Activated CD8-positive, alpha-beta T cell treated with anti-CD3 and anti-CD28 coated beads for 36 hours (primary cell): ENCODE measurements around the gene CYFIP2. TPM values are rescaled to one million over a fixed set of nuclear protein-coding genes. Genes with fewer than 3 reads are reported as not detected.

ENCODE experiments used
- ATAC-seq: fragments of 200-7000 bp; cut with Tn5 transposase; one replicate; pipeline ENCODE4 v1.10.0; 2021; ENCODE audit warnings: mild to moderate bottlenecking, moderate library complexity
- CTCF ChIA-PET: fragments of 350-600 bp; sonication (Branson Sonifier 250); formaldehyde crosslinking; loops from one replicate; lab custom pipeline; 2021; ENCODE audit warnings: antibody characterized with exemption; lab: Charles Lee
- POLR2A ChIA-PET: fragments of 350-600 bp; sonication (Branson Sonifier 250); formaldehyde crosslinking; loops from one replicate; lab custom pipeline; 2021; ENCODE audit warnings: antibody characterized with exemption; lab: Charles Lee
- DNase-seq: peaks from one replicate; pipeline ENCODE4 v3.0.0-alpha.2; 2020
- H3K27ac Mint-ChIP-seq: one replicate; pipeline ENCODE4 v1.8.0; 2021; ENCODE audit warnings: mild to moderate bottlenecking, mixed read lengths
- H3K27me3 Mint-ChIP-seq: one replicate; pipeline ENCODE4 v1.8.0; 2021; ENCODE audit warnings: mixed read lengths
- H3K36me3 Mint-ChIP-seq: one replicate; pipeline ENCODE4 v1.8.0; 2021; ENCODE audit warnings: low read depth, mixed read lengths
- H3K4me1 Mint-ChIP-seq: one replicate; pipeline ENCODE4 v1.8.0; 2021; ENCODE audit warnings: low read depth, mixed read lengths
- H3K4me3 Mint-ChIP-seq: one replicate; pipeline ENCODE4 v1.8.0; 2021; ENCODE audit warnings: mild to moderate bottlenecking, moderate library complexity, mixed read lengths
- H3K9me3 Mint-ChIP-seq: one replicate; pipeline ENCODE4 v1.8.0; 2021; ENCODE audit warnings: mixed read lengths
- intact Hi-C: fragments of 100-400 bp; cut with micrococcal nuclease; formaldehyde crosslinking; loops from one replicate; pipeline ENCODE4 v1.10.0; 2022
- total RNA-seq, 2 experiments: library from RNA; stranded (reverse); gene quantifications; one replicate each; pipeline ENCODE4 v1.2.3, GENCODE V29; 2021
- TF ChIP-seq, protein P1 (sequence below): fragments of 200-600 bp; IDR thresholded peaks from one replicate; pipeline ENCODE4 v1.8.0; 2022; ENCODE audit warnings: antibody characterized with exemption, mild to moderate bottlenecking

Gene CYFIP2
- total RNA-seq, 2 experiments from 2014 or later = 350 to 351 TPM

DNA sequence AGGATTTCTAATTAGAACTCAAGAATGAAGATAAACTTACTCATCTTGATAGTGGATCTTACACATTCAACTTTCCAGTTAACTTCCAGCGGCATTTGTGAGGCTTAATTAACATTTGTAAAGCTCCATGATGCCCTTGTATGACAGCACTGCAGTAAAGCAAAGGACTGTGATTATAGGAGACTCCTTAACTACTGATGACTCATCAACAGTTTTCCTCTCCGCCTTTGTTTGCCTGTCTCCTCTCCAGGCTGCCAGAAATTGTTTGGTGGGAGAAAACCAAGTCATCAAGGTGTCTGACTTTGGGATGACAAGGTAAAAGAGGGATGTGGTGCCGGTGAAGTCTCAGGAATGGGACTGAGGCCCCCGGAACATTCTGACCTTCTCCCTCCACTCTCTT, 20.4 kb upstream of the CYFIP2 start:
- H3K4me3 Mint-ChIP-seq = no peak overlapping the region
- DNase-seq (no peak), ATAC-seq (no peak)
- POLR2A ChIA-PET = interaction anchor here (1.5 to 4.3 kb wide), 4 partner anchors 9 to 27 kb away, joined by 3 to 18 read pairs (median 13); no protein-coding TSS in a partner anchor
- H3K36me3 Mint-ChIP-seq = peaks cover 93% of the 10 kb centered on the region
- no peaks in the 10 kb centered on the region for H3K9me3 Mint-ChIP-seq
- intact Hi-C loops = no loop called here
- H3K4me1 Mint-ChIP-seq = peaks cover 88% of the 10 kb centered on the region
- CTCF ChIA-PET = no interaction called here
- TF ChIP-seq, protein P1, sequence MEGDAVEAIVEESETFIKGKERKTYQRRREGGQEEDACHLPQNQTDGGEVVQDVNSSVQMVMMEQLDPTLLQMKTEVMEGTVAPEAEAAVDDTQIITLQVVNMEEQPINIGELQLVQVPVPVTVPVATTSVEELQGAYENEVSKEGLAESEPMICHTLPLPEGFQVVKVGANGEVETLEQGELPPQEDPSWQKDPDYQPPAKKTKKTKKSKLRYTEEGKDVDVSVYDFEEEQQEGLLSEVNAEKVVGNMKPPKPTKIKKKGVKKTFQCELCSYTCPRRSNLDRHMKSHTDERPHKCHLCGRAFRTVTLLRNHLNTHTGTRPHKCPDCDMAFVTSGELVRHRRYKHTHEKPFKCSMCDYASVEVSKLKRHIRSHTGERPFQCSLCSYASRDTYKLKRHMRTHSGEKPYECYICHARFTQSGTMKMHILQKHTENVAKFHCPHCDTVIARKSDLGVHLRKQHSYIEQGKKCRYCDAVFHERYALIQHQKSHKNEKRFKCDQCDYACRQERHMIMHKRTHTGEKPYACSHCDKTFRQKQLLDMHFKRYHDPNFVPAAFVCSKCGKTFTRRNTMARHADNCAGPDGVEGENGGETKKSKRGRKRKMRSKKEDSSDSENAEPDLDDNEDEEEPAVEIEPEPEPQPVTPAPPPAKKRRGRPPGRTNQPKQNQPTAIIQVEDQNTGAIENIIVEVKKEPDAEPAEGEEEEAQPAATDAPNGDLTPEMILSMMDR = no peak
- H3K27ac Mint-ChIP-seq = peak overlapping the region; percentile 95
- no peaks in the 10 kb centered on the region for H3K27me3 Mint-ChIP-seq

DNA sequence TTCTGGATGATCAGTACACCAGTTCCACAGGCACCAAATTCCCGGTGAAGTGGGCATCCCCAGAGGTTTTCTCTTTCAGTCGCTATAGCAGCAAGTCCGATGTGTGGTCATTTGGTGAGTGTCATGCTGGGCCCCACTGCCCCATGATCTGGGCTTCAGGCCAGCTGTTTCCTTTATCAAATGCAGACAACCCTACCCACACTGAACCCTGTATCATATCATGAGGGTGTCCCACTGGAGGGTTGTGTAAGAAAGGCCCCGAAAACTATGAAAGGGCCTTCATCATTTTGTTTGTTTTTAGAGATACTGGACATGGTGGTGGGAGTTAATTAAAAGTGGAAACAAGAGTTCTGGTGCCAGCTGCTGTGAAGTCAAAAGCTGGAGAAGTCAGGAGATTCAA, 20.0 kb upstream of the CYFIP2 start:
- H3K4me1 Mint-ChIP-seq = peaks cover 90% of the 10 kb centered on the region
- ChIA-PET POLR2A (interaction anchor here (1.3 to 4.3 kb wide), 5 partner anchors 10 to 31 kb away, joined by 3 to 18 read pairs (median 8); no protein-coding TSS in a partner anchor), CTCF (no interaction called here)
- DNase-seq (no peak), ATAC-seq (no peak)
- H3K9me3 Mint-ChIP-seq = no peaks in the 10 kb centered on the region
- H3K4me3 Mint-ChIP-seq = no peak overlapping the region
- TF ChIP-seq, protein P1 = no peak
- H3K27ac Mint-ChIP-seq = peak overlapping the region; percentile 95
- peaks cover 93% of the 10 kb centered on the region for H3K36me3 Mint-ChIP-seq
- H3K27me3 Mint-ChIP-seq = no peaks in the 10 kb centered on the region
- intact Hi-C loops = no loop called here

DNA sequence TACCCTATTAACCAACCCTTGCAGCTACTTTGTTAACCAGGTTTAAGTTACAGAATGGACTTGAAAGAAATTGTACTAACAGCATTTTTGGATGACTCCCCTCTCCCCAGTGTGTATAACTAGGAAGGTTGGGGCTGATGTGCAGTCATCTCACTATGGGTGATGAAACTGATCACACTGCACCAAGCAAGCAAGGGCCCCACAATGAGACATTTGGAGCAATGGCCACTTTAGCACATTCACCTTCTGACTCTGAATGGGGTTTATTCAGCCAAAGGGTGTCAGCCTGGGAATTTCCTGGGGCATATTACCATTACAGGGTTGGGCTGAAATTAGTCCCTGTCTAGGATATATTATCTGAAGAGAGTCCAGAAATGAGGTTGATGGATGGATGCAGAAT, 18.7 kb upstream of the CYFIP2 start:
- DNase-seq (peak; percentile 60), ATAC-seq (peak; percentile 66)
- peaks cover 96% of the 10 kb centered on the region for H3K4me1 Mint-ChIP-seq
- peaks cover 91% of the 10 kb centered on the region for H3K36me3 Mint-ChIP-seq
- H3K4me3 Mint-ChIP-seq = no peak overlapping the region
- no peaks in the 10 kb centered on the region for H3K27me3 Mint-ChIP-seq
- peak overlapping the region; percentile 95 for H3K27ac Mint-ChIP-seq
- TF ChIP-seq, protein P1 = no peak
- H3K9me3 Mint-ChIP-seq = no peaks in the 10 kb centered on the region
- POLR2A ChIA-PET = interaction anchor here (0.7 to 4.9 kb wide), 11 partner anchors 9 to 58 kb away, joined by 3 to 36 read pairs (median 5); no protein-coding TSS in a partner anchor
- intact Hi-C loops = no loop called here
- CTCF ChIA-PET = interaction anchor here (1.1 to 1.2 kb wide), 2 partner anchors 13 to 48 kb away, joined by 3 to 4 read pairs; no protein-coding TSS in a partner anchor

DNA sequence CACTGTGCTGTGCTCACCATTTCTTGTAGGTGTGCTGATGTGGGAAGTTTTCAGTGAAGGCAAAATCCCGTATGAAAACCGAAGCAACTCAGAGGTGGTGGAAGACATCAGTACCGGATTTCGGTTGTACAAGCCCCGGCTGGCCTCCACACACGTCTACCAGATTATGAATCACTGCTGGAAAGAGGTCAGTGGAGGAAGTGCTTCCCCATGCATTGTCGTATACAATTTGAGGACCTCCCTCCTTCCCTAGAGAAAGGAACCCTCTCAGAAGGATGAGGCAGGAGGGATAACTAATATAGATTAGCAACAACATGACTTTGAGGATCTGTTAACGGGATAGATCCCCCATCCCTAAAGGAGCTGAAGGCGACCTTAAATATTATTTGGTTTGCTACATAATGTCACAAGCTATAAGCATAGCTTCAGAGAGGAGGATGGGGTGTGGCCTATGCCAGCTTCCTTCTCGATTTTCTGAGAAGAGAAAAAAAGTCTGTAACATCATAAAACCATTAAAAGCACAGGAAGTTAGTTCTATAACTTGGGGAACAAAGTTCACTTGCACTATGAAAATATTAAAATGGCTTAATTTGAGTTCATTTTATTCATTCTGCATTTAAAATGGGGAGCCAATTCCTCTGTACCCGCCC, 17.0 kb upstream of the CYFIP2 start:
- peak; percentile 25 for ATAC-seq
- H3K36me3 Mint-ChIP-seq = peaks cover 90% of the 10 kb centered on the region
- peak; percentile 66 for DNase-seq
- peak overlapping the region; percentile 15 for H3K4me3 Mint-ChIP-seq
- POLR2A ChIA-PET = interaction anchor here (0.6 to 4.9 kb wide), 11 partner anchors 8 to 199 kb away, joined by 3 to 36 read pairs (median 3); no protein-coding TSS in a partner anchor
- H3K9me3 Mint-ChIP-seq = no peaks in the 10 kb centered on the region
- no peaks in the 10 kb centered on the region for H3K27me3 Mint-ChIP-seq
- intact Hi-C loops = no loop called here
- H3K27ac Mint-ChIP-seq = peak overlapping the region; percentile 95
- CTCF ChIA-PET = interaction anchor here (0.6 to 1.6 kb wide), 9 partner anchors 11 to 100 kb away, joined by 3 to 6 read pairs (median 3); no protein-coding TSS in a partner anchor
- H3K4me1 Mint-ChIP-seq = peaks cover 99% of the 10 kb centered on the region
- TF ChIP-seq, protein P1 = no peak
